GM21381 (cell line): ENCODE results near the gene SCN5A.
"Not testable (repeated sequence)": the region's sequence is repeated elsewhere in the genome, so short reads cannot be mapped to it uniquely, and the experiment has no call there.

Source experiments
- ATAC-seq: cut with Tn5 transposase; IDR thresholded peaks from one replicate; pipeline ENCODE4 v1.9.1; 2021; ENCODE audit warnings: mild to moderate bottlenecking, moderate library complexity; ENCODE audit not compliant: unreplicated experiment

SCN5A gene

DNA sequence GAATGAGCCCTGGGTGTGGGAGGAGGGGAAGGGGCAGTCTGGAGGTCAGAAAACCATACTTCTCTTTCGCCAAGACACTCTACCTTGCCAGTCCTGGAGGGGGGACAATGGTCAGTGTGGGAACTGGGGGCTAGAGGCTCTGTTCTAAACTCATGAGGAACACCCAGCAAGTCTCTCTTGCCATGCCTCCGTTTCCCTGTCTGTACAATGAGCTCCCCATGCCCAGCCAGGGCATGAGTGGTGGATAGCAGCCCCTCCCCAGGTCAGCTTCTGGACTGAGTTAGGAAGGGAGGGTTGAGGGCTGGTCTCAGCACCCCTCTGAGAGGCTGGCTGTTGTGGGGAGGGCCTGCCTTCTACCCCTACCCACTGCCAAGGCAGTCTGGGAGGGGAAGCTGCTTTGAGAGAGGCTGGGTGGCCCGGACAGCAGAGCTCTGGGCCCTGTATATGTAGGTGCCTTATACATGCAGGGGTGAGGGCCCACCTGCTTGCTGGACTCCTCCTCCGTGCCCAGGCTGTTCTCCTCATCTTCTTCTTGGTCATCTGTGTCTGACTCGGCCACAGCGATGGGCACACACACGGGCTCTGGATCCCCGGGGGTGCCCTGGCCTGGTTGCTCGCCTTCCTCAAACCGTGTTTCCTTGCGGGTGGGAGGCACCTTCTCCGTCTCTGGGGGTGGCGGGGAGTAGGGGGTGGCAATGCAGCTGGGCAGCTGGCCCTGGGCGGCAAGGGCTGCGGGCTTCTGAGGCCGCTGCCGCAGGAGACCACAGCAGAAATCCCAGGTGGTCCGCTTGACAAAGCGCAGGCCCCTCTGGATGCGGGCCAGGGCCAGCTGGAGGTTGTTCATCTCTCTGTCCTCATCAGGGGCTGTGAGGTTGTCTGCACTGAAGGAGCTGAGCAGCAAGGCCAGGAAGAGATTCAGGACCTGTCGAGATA is 68.8 kb downstream of the SCN5A start:
- no peak for ATAC-seq

DNA sequence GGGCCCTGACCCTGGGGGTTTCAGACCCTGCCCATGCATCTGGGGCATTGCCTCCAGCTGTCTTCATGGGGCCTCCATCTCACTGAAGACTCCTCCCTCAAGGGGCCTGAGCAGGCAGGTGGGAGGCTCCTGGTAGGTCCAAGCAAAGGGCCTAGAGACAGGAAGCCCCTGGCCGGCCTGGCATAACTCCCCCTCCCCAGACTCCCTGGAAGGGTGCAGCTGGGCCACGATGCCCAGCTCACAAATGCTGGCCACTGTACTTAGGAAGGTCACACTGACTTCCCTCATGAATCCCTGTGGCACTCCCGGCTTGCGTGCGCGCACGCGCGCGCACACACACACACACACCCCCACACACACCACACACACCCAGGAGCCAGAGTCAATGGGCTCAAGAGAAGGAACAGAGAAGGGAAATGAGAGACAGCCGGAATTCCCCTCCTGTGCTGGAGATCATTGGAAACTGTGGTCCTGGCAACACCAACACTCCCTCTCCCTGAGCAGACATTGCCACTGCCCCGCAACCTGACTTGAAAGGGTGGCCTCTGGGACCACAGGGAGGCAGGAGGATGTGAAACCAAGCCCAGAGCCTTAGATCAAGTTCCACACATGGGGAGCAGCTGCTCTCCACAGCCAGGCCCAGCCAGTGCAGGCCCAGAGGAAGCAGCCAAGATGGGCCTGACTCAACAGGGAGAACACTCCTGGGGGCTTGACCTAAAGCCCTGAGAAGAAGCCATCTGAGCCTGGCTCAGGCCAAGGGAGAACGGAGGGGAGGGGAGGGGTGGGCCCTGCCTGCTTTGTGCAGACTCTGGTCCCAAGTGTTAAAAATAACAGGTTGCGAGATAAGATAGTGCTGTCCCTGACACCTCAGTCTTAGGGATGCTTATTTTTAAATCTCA is 69.7 kb downstream of the SCN5A start:
- ATAC-seq = no peak

DNA sequence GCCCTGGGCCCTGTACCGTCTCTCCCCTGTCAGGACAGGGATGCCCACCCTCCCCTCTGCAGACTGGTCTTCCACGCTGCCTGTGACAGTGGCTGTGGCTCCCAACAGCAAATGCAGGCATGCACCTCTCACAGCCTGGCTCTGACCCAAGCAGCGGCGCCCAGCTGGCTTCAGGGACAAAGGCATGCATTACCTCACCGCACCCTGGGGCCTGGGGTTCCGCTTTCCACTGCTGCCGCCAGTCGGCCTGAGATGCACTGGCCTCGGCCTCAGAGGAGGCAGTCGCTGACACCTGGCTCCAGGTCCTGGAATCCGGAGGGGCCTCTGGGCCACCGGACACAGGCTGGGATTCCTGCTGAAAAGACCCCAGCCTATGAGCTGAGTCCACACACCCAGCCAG is 70.3 kb downstream of the SCN5A start:
- no peak for ATAC-seq

DNA sequence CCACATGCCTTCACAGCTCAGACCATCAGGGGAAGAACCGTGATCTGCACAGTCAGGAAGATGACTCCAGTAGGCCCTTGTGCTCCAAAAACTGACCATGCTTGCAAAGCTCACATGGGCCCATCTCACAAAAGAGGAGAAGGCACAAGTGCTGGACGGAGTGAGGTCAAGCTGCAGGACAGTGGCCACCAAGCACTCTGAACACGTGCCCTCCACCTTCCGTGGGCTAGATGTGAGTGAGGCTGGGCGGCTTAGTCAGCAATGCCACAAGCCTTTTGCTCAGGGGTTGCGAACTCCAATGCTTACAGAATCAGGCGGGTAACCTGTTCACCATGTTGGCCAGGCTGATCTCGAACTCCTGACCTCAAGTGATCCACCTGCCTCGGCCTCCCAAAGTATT is 70.9 kb downstream of the SCN5A start:
- no peak for ATAC-seq

DNA sequence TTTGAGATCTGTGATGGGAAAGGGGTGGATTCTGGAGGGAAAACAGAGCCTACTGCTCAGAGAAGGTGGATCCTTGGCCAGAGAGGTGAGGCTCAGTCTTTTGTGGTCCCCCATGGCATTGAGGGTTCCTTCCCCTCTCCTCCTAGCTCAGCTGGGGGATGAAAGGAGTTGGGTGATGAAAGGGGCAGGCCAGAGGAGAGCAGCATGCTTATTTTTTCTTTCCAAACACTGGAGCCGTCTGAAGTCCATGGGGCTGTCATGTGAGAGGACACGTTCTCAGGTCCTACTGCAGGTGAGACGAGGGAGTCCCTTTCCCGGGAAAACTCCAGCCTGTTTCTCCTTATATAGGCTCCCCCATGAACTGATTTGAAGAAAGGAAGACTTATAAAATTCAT is 71.4 kb downstream of the SCN5A start:
- no peak for ATAC-seq

DNA sequence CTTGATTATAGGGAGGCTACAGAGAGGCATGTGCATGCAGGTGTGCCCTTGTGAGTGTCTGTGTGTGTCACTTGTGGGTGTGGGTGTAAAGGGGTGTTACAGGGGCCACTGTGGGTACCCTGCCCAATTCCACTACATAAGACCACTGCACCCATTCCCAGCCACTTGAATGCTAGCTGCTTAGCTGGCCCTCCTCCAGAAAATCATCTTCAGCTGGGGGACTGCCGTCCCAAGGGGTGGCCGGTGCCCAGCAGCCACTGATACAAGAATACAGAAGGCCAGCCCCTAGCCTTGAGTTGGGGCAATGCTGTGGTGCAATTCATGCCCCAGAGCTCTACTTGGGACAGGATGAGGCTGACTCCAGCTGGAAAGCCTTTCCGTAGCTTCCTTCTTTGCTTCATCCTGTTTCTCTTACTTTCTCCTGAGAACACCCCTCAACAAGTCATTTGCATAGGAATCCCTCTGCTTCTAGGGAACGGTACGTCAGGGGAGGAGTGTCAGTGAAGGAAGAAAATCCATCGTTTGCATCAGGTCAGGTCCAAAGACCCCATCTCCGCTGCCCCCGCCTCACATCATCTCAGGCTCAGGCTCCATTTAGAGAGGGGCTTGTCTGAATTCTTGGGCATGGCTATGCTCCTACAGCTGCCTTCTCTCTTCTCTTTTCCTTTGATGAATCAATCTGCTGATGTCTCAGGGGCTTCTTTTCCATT is 72.0 kb downstream of the SCN5A start:
- no peak for ATAC-seq

DNA sequence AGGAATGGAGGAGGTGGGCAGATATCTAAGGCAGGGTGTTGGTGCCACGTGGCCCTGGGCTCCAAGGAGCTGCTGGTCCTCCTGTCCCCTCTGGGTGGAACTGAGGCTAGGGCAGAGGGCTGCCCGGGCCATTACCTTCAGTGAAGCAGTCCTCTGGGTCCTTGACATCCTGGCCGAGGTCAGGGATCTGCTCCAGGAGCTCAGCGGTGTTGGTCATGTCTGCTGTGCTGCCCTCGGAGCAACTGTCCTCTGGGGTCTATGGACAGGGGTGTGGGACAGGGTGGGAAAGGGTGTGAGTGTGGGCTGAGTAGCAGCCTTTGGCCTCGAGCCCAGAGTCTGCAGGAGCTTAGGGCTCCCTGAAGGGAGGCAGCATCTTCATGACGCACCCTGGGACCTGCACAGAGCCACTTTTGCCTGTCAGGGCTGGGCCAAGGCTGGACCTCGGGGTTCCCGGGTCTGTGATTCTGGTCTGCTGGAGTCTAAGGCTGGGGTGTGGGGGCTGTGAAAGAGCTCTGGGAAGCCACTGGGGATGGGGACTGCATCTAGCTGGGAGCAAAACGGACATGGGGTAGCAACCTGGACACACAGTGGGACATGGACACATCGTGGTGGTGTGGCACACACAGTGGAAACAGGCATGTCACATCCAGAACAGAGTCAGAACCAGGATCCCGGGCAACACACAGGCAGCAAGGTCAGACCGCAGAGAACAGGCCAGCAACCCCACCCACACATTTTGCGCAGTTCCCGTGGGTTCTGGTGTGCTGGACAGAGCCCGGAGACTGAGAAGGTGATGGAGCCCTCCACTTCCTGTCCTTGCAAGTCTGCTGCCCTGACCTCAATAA is 72.7 kb downstream of the SCN5A start:
- no peak for ATAC-seq

DNA sequence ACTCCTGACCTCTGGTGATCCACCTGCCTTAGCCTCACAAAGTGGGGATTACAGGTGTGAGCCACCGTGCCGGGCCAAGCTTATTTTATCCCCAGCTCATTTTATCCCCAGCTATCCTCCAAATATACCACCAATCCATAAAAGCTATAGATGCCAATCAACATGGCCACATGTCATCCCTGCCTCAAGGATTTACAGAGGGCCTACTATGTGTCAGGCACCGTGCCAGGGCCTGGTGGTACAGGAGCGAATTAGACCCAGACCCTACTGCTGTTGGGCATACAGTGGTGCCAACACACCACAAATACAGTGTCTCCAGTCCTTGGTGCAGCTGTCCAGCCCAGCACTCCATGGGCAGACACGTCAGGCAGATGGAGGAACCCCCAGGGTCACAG is 73.4 kb downstream of the SCN5A start:
- no peak for ATAC-seq

DNA sequence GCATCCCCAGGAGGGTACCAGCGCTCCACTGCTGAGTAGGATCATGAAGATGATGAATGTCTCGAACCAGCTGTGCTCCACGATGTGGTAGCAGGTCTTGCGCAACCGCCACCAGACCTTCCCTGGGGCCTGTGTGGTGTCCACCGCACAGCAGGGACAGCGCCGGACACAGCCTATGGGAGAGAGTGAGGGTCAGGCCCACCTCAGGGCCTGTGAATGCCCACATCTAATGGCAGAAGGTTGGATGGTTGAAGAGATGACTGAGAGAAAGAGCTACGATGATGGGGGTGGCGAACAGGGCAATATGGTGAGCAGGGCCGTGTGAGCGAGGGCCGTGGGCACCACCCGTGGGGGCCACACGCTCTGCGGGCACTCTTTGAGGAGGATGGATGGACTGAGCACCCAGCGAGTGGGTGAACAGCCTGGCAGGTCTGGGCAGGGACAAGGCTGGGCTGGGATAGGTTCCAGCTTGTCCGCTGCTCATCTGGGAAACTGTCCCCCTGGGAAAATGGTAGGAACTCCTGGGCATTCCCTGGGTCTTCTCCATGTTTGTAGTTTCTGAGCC is 74.1 kb downstream of the SCN5A start:
- ATAC-seq = no peak

DNA sequence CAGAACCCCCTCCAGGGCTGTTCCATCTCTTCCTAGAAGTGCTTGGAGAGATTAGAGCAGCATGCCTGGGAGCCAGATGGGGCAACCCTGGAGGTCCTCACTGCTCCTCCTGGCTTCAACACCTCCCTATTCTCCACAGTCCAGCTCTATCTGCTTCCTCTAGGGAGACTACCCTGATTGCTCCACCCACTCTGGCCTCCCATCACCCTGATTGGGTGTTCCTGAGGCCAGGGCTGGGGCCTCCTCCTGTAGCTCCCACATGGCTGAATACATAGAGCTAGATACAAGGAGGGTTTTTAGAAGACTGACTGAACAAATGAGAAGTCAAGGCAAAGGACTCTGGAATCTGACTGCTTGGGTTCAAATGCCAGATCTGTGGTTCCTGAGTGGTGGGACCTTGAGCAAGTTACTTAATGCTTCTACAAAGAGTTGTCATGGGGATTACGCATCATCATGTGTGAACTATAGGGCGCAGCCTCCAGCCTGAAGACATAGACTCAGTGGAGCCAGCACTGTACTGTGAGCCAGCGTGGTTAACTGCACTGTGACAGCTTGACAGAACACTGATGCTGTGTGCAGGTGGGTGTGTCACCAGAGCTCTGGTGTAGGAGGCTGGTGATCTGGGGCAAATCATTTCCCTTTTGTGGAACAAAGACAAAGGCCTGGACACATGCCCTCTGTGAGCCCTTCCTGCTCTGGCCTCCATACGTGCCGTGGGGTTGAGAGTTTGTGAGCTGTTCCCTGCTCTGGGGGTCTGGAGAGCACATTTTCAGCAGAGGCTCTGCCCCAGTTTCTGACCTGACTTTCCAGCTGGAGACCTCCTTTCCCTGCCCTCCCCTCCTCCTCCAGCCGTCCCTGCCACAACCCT is 74.8 kb downstream of the SCN5A start:
- no peak for ATAC-seq

DNA sequence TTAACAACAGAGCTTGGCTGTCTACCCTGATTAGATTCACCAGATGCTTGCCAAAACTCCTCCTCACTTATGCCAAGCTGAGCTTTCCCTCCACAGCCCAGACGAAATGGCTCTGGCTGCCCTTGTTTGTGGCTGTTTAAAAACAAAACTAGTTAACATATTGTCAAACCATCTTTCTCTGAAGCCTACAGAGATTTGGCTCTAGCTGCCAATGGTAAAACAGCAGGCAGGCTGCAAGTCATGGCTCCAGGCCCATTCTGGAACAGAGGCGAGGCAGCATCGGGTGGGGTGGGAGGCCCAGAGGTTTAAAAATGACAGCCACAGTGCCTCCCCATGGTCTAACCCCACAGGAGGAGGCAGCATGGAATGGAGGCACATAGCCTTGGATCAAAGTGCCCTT is 75.9 kb downstream of the SCN5A start:
- no peak for ATAC-seq

DNA sequence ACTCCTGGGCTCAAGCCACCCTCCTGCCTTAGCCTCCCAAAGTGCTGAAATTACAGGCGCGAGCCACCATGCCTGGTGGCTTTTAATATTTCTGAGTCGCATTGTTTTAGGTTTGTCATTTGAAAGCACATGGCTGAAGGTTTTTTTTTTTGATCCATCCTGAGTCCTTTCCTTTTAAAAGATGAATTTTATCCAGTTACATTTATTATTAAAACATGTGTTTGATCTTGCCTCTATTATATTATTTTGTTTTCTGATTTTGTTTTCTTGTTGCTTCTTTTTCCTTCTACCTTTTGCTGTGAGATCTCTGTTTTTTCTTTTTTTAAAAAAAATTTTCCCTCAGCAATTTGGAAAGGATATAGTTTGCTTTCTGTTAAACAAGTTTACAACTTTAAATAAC is 76.4 kb downstream of the SCN5A start:
- no peak for ATAC-seq

DNA sequence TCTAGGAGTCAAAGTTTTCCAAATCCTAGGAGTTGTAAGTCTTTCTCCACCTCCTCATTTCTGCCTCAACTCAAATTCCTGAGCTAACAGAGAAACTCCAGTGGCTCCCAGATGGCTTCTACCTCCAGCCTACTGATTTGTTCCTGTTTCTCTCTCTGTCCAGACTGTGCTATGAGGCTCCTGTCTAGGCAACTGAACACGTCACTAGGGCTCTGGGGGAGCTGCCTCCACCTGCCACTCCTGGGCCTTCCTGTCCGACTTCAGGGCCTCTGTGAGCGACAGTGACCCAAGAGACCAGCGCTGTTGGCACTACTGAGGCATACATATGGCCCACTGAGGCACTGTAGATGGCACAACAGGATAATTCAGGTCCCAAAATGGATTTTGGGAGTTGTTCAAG is 82.0 kb downstream of the SCN5A start:
- no peak for ATAC-seq

DNA sequence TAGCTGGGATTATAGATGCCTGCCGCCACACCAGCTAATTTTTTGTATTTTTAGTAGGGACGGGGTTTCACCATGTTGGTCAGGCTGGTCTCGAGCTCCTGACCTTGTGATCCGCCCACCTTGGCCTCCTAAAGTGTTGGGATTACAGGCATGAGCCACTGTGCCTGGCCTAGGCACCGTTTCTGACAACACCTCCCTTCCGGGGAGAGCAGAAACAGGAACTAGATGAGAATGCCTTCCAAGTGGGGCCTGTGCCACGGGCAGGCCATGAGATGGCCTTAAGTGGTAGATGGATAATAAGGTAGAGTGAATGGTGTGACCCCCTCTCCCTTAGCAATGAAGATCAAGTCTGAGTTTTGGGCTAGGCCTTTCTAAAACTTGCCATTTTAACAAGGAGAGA is 82.7 kb downstream of the SCN5A start:
- not testable (repeated sequence) for ATAC-seq

DNA sequence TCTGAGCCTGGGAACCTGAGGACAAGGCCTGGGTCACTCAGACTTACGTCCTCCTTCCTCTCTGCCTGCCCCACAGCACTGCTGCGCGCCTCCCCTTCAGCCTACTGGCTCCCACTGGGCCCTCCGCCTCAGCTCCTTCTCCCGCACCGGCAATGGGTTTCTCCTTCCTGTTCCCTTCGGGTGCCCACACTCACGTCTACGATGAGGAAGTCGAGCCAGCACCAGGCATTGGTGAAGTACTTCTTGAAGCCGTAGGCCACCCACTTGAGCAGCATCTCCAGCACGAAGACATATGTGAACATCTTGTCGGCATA is 83.3 kb downstream of the SCN5A start:
- no peak for ATAC-seq

DNA sequence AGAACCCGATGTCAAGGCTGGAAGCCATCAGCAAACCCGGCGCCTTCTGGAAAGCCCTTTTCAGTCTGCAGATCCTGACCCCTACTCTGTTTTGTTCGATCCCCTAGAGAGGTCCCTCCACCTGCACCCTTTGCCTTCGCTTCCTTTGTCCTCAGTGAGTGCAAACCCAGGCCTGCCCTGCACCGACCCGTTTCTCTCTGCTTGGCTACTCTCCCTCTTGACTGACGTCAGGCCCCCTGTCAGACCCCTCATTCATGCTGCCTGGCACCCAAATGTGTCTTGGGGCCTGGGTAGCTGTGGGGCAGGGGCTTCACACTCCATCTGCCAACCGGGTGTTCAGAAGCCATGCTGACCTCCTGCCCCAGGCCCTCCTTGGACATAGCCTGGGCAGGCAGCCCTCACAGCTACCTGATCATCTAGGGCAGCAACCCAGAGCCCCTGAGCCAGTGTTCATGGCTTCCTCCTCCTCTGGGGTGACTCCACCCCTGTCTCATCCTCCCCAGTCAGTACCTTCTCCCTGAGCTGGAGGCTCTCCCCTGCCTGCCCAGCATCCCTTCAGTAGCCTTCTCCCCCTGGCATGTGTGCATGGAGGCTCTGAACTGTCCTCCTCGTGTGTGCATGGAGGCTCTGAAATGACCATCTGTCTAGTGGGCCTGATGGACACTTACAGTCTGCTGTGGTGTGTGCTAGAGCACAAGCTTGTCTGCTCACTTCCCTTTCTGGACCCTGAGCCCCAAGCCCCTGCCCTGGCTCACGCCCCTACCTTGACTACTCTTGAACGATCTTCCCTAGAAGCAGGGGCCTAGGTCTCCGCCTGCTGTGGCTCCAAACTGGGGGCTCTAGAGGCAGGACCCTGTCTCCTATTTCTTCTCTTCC is 83.9 kb downstream of the SCN5A start:
- ATAC-seq = no peak

DNA sequence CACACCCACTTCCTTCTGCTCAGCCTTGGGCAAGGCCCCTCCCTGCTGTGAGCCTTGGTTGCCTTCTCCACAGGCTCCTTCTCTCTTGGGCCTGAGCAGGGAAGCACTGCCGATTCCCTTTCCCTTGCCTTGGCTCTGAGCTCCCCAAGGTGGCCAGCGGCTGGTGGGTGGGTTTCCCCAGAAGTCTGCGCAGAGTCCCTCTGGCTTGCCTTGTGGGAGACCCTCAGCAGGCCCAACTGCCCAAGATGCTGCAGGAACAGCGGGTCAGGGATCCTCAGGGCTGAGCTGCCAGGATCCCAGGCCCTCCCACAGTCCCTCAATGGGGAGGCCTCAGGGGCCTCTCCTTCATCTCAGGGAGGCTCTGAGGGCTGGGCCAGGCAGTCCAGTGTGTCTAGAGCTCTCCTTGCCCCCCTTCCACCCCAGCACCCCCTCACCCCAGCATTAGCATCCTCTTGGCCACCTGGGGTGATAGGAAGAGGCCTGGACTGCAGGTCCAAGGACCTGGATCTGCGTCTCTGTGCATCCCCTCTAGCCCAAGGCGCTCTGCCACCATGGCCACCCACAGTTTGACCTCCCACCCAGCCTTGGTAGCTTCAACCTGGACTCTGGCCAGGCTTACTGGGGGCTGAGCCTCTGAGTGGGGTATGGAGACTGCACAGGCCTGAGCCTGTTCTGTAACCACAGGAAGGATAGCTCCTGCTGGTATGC is 84.7 kb downstream of the SCN5A start:
- ATAC-seq = no peak

DNA sequence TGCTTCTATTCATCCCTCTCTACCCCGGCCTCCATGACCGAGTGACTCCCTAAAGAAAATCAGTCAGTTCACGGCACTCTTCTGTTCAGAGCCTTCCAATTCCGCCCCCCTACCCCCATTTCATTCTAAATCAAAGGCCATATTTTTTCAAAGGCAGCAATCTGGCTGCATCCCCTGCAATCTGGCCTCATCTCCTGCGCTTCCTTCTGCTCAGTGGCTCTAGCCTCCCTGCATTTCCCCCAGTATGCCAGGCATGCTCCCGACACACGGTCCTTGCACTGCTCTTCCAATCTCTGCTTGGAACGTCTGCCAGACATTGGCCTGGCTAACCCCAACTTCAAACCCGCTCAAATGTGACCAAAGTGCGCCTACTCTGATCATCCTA is 85.6 kb downstream of the SCN5A start:
- no peak for ATAC-seq
